OCI-LY1 (cell line): Measurements from ENCODE around the gene DCUN1D2.

Source experiments
- H2AFZ ChIP-seq: fragments of 200-600 bp; sonication (generic), shearing (Covaris generic); 2 replicates; pipeline ENCODE4 v1.6.0; 2014; ENCODE audit warnings: antibody characterized with exemption, mild to moderate bottlenecking, low read length
- H3F3A ChIP-seq: fragments of 200-600 bp; sonication (generic), shearing (Covaris generic); 2 replicates; pipeline ENCODE4 v1.6.0; 2014; ENCODE audit warnings: mild to moderate bottlenecking, antibody characterized with exemption, low read length, moderate library complexity; ENCODE audit not compliant: insufficient read depth
- H3K27ac ChIP-seq: fragments of 200-600 bp; sonication (generic); 2 replicates; pipeline ENCODE4 v1.5.1; 2014; ENCODE audit warnings: low read length, mixed run types, mild to moderate bottlenecking, low read depth; ENCODE audit not compliant: poor library complexity, severe bottlenecking
- H3K27me3 ChIP-seq: fragments of 200-600 bp; sonication (generic); 2 replicates; pipeline ENCODE4 v1.6.0; 2014; ENCODE audit warnings: antibody characterized with exemption, mild to moderate bottlenecking, low read length, moderate library complexity; ENCODE audit not compliant: insufficient read depth
- H3K36me3 ChIP-seq: fragments of 200-600 bp; sonication (generic); 2 replicates; pipeline ENCODE4 v1.6.1; 2014; ENCODE audit warnings: mild to moderate bottlenecking, antibody characterized with exemption, low read length, moderate library complexity, mixed read lengths; ENCODE audit not compliant: insufficient read depth
- H3K4me1 ChIP-seq: fragments of 200-600 bp; sonication (generic); 2 replicates; pipeline ENCODE4 v1.5.1; 2014; ENCODE audit warnings: mild to moderate bottlenecking, low read length, moderate library complexity; ENCODE audit not compliant: insufficient read depth, severe bottlenecking
- H3K4me2 ChIP-seq: fragments of 200-600 bp; sonication (generic), shearing (Covaris generic); 2 replicates; pipeline ENCODE4 v1.6.1; 2014; ENCODE audit warnings: low read length
- H3K4me3 ChIP-seq: fragments of 200-600 bp; sonication (generic); 2 replicates; pipeline ENCODE4 v1.5.1; 2014; ENCODE audit warnings: low read length, low read depth, mild to moderate bottlenecking, mixed read lengths; ENCODE audit not compliant: poor library complexity, severe bottlenecking
- H3K79me2 ChIP-seq: fragments of 200-600 bp; shearing (Covaris generic); 2 replicates; pipeline ENCODE4 v1.6.1; 2016; ENCODE audit warnings: mixed run types, low read length, mixed read lengths; ENCODE audit not compliant: insufficient read depth
- H3K9ac ChIP-seq: fragments of 200-600 bp; sonication (generic), shearing (Covaris generic); 2 replicates; pipeline ENCODE4 v1.6.1; 2014; ENCODE audit warnings: mild to moderate bottlenecking, low read length, mixed read lengths
- H3K9me2 ChIP-seq: fragments of 200-600 bp; sonication (generic), shearing (Covaris generic); 2 replicates; pipeline ENCODE4 v1.6.1; 2014; ENCODE audit warnings: low read depth, mild to moderate bottlenecking, low read length, mixed read lengths
- H3K9me3 ChIP-seq: fragments of 200-600 bp; shearing (Covaris generic); 2 replicates; pipeline ENCODE4 v1.6.1; 2014; ENCODE audit warnings: low read length, mixed read lengths
- H4K20me1 ChIP-seq: fragments of 200-600 bp; sonication (generic), shearing (Covaris generic); 2 replicates; pipeline ENCODE4 v1.6.0; 2016; ENCODE audit warnings: mild to moderate bottlenecking, low read length; ENCODE audit not compliant: insufficient read depth
- EZH2 ChIP-seq: fragments of 200-600 bp; sonication (generic), shearing (Covaris generic); IDR thresholded peaks from 2 replicates; pipeline ENCODE4 v1.8.0; 2017; ENCODE audit warnings: borderline replicate concordance, mixed run types, mild to moderate bottlenecking, antibody characterized with exemption, low read length, moderate library complexity, mixed read lengths
- TF ChIP-seq, protein P1 (sequence below): fragments of 200-600 bp; sonication (generic), shearing (Covaris generic); IDR thresholded peaks from 2 replicates; pipeline ENCODE4 v1.5.1; 2017; ENCODE audit warnings: mild to moderate bottlenecking, antibody characterized with exemption, low read length, moderate library complexity, mixed read lengths

DCUN1D2 gene

DNA sequence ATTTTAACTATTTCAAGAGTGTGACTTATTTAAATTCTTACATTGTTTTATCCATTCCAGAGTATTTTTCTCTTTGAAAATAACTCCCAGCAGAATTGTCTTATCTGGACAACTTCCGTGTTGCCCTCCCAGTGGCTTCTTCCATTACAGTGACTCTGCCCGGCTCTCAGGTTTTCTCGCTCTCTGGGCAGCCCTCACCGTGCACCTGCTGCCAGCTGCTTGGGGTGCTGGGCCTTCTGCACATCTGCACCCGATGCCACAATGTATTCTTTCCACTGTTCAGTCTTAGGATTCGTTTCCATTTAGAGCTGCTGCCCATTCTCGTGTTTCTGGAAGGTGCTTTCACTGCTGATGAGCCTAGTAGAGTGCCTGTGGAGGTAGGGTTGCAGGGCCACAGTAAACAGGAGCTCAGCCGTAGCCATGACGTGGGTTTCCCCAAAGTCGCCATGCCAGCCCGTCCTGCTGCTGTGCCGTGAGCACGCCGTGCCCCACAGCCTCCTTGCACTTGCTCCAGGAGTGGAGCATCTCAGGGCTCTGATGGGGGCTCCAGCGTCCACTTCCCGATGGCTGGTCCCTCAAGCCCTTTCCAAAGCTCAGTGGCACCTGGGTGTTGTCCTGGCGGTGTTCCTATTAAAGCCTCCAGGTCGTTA, 46.1 kb upstream of the DCUN1D2 start:
- no peaks in the 10 kb centered on the region for H4K20me1 ChIP-seq
- H3K4me3 ChIP-seq, result no peak overlapping the region
- no peak for TF ChIP-seq EZH2
- TF ChIP-seq, protein P1, sequence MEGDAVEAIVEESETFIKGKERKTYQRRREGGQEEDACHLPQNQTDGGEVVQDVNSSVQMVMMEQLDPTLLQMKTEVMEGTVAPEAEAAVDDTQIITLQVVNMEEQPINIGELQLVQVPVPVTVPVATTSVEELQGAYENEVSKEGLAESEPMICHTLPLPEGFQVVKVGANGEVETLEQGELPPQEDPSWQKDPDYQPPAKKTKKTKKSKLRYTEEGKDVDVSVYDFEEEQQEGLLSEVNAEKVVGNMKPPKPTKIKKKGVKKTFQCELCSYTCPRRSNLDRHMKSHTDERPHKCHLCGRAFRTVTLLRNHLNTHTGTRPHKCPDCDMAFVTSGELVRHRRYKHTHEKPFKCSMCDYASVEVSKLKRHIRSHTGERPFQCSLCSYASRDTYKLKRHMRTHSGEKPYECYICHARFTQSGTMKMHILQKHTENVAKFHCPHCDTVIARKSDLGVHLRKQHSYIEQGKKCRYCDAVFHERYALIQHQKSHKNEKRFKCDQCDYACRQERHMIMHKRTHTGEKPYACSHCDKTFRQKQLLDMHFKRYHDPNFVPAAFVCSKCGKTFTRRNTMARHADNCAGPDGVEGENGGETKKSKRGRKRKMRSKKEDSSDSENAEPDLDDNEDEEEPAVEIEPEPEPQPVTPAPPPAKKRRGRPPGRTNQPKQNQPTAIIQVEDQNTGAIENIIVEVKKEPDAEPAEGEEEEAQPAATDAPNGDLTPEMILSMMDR, result no peak
- no peak overlapping the region for H2AFZ ChIP-seq
- H3F3A ChIP-seq, result no peaks in the 10 kb centered on the region
- H3K9ac ChIP-seq, result no peak overlapping the region
- no peaks in the 10 kb centered on the region for H3K4me1 ChIP-seq
- peaks cover 7% of the 10 kb centered on the region; the same call in 1 of the 2 replicates for H3K9me3 ChIP-seq
- no peaks in the 10 kb centered on the region for H3K79me2 ChIP-seq
- H3K4me2 ChIP-seq, result no peak overlapping the region
- H3K27me3 ChIP-seq, result no peaks in the 10 kb centered on the region
- H3K9me2 ChIP-seq, result no peaks in the 10 kb centered on the region
- H3K36me3 ChIP-seq, result 0 out of 2 replicates have a peak, but pooled peaks cover 3% of the 10 kb centered on the region
- no peak overlapping the region for H3K27ac ChIP-seq

DNA sequence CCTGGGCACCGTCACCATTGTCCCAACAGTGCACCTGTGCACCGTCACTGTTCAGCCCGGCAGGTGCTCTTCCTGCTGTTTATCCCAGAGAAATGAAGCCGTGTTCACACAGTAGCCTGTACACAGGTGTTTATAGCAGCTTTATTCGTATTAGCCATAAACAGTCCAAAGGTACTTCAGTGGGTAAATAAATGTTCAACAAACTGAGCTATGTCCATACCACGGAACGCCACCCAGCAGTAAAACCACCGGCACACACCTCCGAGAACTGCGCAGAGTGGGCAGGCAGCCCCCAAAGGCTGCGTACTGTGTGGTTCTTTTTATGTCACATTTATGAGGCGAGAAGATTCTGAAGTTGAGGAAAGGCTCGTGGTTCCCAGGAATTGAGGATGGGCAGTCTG, 44.9 kb upstream of the DCUN1D2 start:
- peaks cover 4% of the 10 kb centered on the region; the same call in 1 of the 2 replicates for H3K9me3 ChIP-seq
- no peaks in the 10 kb centered on the region for H3K79me2 ChIP-seq
- no peak overlapping the region for H3K4me3 ChIP-seq
- no peaks in the 10 kb centered on the region for H3K27me3 ChIP-seq
- H3F3A ChIP-seq, result no peaks in the 10 kb centered on the region
- no peak overlapping the region for H3K27ac ChIP-seq
- H3K4me2 ChIP-seq, result no peak overlapping the region
- no peaks in the 10 kb centered on the region for H3K4me1 ChIP-seq
- H3K9ac ChIP-seq, result no peak overlapping the region
- no peaks in the 10 kb centered on the region for H4K20me1 ChIP-seq
- H3K36me3 ChIP-seq, result 0 out of 2 replicates have a peak, but pooled peaks cover 3% of the 10 kb centered on the region
- no peak overlapping the region for H2AFZ ChIP-seq
- no peak for TF ChIP-seq EZH2
- TF ChIP-seq, protein P1, result no peak
- H3K9me2 ChIP-seq, result no peaks in the 10 kb centered on the region

DNA sequence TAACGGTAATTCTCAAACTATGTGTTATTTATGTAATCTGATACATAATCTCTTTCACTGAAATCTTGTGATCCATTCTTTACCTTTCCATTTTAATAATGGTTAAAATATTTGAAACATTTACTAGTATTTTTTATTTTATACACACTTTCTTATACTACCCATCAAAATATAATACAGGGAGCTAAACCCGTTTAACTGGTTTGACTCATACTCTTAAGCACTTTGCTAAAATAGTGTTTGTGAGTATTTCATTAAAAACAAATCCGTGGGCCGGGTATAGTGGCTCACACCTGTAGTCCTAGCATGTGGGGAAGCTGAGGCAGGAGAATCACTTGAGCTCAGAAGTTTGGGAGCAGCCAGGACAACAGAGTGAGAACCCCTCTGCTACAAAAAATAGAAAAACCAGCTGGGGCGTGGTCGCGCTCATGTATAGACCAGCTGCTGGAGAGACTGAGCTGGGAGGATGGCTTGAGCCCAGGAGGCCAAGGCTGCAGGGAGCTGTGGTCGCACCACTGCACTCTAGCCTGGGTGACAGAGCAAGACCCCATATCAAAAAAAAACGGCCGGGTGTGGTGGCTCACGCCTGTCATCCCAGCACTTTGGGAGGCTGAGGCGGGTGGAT, 43.8 kb upstream of the DCUN1D2 start:
- TF ChIP-seq, protein P1, result no peak
- no peak for TF ChIP-seq EZH2
- Histone ChIP-seq H3K9me3 (no peaks in the 10 kb centered on the region), H3K36me3 (no peaks in the 10 kb centered on the region), H3K9ac (no peak overlapping the region), H3K27me3 (no peaks in the 10 kb centered on the region), H3K79me2 (no peaks in the 10 kb centered on the region), H3K27ac (no peak overlapping the region), H3K9me2 (no peaks in the 10 kb centered on the region), H2AFZ (no peak overlapping the region), H3K4me2 (no peak overlapping the region), H3K4me1 (no peaks in the 10 kb centered on the region), H4K20me1 (no peaks in the 10 kb centered on the region), H3F3A (no peaks in the 10 kb centered on the region), H3K4me3 (no peak overlapping the region)
